ENCODE measurements around the gene TMEM163. TPM values are rescaled to one million over a fixed set of nuclear protein-coding genes. Genes with fewer than 3 reads are reported as not detected.

TMEM163 gene
- total RNA-seq, 3 donors from 2014 or later: 0.41 to 1.5 (median 0.60) TPM

DNA sequence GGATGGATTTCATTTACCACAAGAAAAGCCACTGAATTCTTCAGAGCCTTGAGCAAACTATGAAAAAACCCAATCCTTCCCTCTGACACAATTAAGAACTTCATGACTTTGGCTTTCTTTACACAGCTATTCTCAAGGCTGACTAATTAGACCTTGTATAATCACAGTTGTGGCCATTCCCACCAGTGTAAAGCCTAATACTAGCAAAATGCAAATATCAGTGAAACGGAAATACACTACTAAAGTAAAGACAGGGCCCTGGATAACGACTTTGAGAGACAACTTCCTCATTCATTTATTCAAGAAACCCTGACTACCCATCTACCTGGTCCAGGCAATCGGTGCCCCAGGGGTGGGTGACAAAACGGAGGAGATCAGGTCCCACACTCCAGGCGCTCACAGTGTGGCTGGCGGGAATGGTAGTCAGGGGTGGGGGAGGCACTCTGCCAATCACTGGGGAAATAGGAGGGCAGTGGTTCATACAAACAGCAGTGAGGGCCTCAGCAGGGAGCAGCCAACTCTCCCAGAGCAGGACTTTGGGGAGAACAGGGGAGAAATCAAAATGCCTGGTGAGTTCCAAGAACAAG is 28.1 kb downstream of the TMEM163 start:
- DNase-seq (no peak), ATAC-seq (no peak)
- H3K9me3 ChIP-seq: no peaks in the 10 kb centered on the region
- no peak overlapping the region for H3K4me3 ChIP-seq
- intact Hi-C loops (cut with DNase I, micrococcal nuclease): no loop called here
- TF ChIP-seq, protein P1, sequence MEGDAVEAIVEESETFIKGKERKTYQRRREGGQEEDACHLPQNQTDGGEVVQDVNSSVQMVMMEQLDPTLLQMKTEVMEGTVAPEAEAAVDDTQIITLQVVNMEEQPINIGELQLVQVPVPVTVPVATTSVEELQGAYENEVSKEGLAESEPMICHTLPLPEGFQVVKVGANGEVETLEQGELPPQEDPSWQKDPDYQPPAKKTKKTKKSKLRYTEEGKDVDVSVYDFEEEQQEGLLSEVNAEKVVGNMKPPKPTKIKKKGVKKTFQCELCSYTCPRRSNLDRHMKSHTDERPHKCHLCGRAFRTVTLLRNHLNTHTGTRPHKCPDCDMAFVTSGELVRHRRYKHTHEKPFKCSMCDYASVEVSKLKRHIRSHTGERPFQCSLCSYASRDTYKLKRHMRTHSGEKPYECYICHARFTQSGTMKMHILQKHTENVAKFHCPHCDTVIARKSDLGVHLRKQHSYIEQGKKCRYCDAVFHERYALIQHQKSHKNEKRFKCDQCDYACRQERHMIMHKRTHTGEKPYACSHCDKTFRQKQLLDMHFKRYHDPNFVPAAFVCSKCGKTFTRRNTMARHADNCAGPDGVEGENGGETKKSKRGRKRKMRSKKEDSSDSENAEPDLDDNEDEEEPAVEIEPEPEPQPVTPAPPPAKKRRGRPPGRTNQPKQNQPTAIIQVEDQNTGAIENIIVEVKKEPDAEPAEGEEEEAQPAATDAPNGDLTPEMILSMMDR (IDR thresholded peaks at IDR 0.05): no peak
- no peaks in the 10 kb centered on the region for H3K4me1 ChIP-seq (ENCODE audit: low read depth)
- H3K36me3 ChIP-seq (ENCODE audit: low read depth): no peaks in the 10 kb centered on the region

DNA sequence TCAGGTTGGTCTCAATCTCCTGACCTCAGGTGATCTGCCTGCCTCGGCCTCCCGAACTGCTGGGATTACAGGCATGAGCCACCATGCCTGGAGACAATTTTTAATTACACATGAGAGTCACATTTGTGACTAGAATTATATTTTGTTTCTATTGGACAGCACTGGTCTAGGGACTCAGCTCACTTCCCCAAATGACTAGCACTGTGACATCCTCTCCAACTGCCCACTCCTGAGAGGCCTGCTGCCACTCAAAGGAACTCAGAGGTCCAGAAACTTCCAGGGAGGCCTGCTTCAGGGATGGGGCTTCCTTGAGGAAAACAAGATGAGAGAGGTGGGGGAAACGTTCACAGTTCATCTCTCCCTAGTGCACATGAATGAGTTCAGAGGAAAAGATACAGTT is 29.5 kb downstream of the TMEM163 start:
- H3K9me3 ChIP-seq: no peaks in the 10 kb centered on the region
- ATAC-seq (no peak), DNase-seq (no peak)
- TF ChIP-seq, protein P1 (IDR thresholded peaks at IDR 0.05): no peak
- no peaks in the 10 kb centered on the region for H3K36me3 ChIP-seq (ENCODE audit: low read depth)
- no peaks in the 10 kb centered on the region for H3K4me1 ChIP-seq (ENCODE audit: low read depth)
- intact Hi-C loops (cut with DNase I, micrococcal nuclease): no loop called here
- no peak overlapping the region for H3K4me3 ChIP-seq

DNA sequence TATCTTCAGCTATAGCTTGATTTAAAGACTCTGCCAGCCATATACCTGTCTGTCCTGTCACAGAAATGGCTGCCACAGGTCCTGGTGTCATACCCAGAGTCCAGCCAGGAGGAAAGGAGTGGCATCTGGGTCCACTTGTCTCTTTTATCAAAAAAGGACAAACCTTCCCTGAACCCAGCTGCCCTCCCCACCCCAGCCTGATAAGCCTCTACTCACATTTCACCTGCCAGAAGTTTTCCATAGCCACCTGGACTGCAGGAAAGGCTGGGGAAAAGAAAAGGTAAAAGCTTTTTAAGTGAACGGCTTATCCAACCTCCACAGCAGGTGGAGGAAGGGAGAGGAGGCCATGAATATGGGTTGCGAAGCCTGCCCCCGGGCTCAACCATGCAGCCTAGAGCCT is 32.8 kb downstream of the TMEM163 start:
- DNase-seq: no peak
- Histone ChIP-seq H3K4me1 (ENCODE audit: low read depth) (no peaks in the 10 kb centered on the region), H3K9me3 (no peaks in the 10 kb centered on the region), H3K4me3 (no peak overlapping the region), H3K36me3 (ENCODE audit: low read depth) (no peaks in the 10 kb centered on the region)
- TF ChIP-seq, protein P1 (IDR thresholded peaks at IDR 0.05): no peak
- ATAC-seq: no peak
- intact Hi-C loops (cut with DNase I, micrococcal nuclease): no loop called here

DNA sequence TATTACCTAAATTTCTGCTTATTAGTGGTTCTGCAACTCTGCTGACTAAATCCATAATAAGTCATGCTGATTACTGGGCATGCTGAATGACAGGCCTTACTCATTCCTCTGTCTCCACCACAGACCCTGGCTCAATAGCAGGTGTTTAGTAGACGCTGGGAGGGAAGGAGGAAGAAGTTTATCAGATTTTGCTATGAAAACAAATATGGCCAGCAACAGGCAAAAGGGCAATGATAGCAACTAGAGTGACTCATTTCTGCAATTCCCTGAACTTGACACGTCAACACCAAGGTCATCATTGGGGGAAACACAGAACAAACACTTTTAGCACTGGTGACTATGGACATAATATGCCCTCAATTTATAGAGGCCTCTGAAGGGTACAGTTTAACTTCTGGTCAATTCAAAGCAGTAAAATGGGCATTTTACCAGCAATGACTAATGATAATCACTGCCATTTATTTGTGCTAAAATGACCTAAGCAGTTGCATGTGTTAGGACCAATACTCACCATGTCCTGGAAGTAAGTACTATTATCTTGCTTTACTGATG is 35.2 kb downstream of the TMEM163 start:
- no peak for DNase-seq
- intact Hi-C loops (cut with DNase I, micrococcal nuclease): no loop called here
- Histone ChIP-seq H3K4me3 (no peak overlapping the region), H3K9me3 (no peaks in the 10 kb centered on the region), H3K36me3 (ENCODE audit: low read depth) (no peaks in the 10 kb centered on the region), H3K4me1 (ENCODE audit: low read depth) (no peaks in the 10 kb centered on the region)
- TF ChIP-seq, protein P1 (IDR thresholded peaks at IDR 0.05): no peak
- ATAC-seq: peak; percentile 58

DNA sequence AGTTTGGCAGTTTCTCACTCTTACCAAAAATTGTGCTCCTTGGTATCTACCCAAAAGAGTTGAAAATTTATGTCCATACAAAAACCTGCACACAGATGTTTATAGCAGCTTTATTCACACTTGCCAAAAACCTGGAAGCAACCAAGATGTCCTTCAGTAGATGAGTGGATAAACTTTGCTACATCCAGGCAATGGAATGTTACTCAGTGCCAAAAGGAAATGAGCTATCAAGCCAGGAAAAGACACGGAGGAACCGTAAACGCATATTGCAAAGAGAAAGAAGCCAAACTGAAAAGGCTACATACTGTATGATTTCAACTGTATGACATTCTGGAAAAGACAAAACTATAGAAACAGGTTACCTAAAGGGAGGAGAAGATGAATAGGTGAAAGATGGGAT is 36.1 kb downstream of the TMEM163 start:
- TF ChIP-seq, protein P1 (IDR thresholded peaks at IDR 0.05): no peak
- ATAC-seq (no peak), DNase-seq (no peak)
- intact Hi-C loops (cut with DNase I, micrococcal nuclease): no loop called here
- H3K4me3 ChIP-seq: no peak overlapping the region
- no peaks in the 10 kb centered on the region for H3K36me3 ChIP-seq (ENCODE audit: low read depth)
- H3K4me1 ChIP-seq (ENCODE audit: low read depth): no peaks in the 10 kb centered on the region
- H3K9me3 ChIP-seq: no peaks in the 10 kb centered on the region
